Sigmoid colon (tissue), 7 donors: ENCODE measurements around the gene LPGAT1. TPM values are rescaled to one million over a fixed set of nuclear protein-coding genes. Genes with fewer than 3 reads are reported as not detected.
A peak's percentile ranks its signal among the peaks of the same experiment; 100 is the strongest.

Experiments used
- DNase-seq: peaks from one replicate; pipeline ENCODE4 v3.0.0-alpha.2; 2019
- H3K27ac ChIP-seq, 4 donors: fragments of 200-600 bp; sonication (generic); one replicate each; pipeline ENCODE4 v1.5.1; 2016 to 2019; ENCODE audit warnings: mild to moderate bottlenecking in 1 of 4
- H3K27me3 ChIP-seq, 3 donors: fragments of 200-600 bp; sonication (generic); one replicate each; pipeline ENCODE4 v1.5.1; 2019; ENCODE audit warnings: mild to moderate bottlenecking in 1 of 3
- H3K36me3 ChIP-seq, 4 donors: fragments of 200-600 bp; sonication (generic); one replicate each; pipeline ENCODE4 v1.5.1; 2016 to 2019
- H3K4me1 ChIP-seq, 4 donors: fragments of 200-600 bp; sonication (generic); one replicate each; pipeline ENCODE4 v1.5.1; 2017 to 2019
- H3K4me3 ChIP-seq, 4 donors: fragments of 200-600 bp; sonication (generic); one replicate each; pipeline ENCODE4 v1.5.1; 2017 to 2019; ENCODE audit warnings: mild to moderate bottlenecking in 2 of 4, moderate library complexity in 1 of 4
- H3K9me3 ChIP-seq, 4 donors: fragments of 200-600 bp in 3 of 4; sonication (generic) in 3 of 4; one replicate each; pipeline versions ENCODE4 v1.5.1 to v1.6.1; 2013 to 2019
- CTCF ChIP-seq, 4 experiments: fragments of 450-650 bp in 3 of 4; fragments of 200-600 bp in 1 of 4; IDR thresholded peaks; one replicate each; pipeline ENCODE4 v1.5.1; 2016 to 2019; ENCODE audit warnings: antibody characterized with exemption in 4 of 4, mild to moderate bottlenecking in 3 of 4, moderate library complexity in 2 of 4
- EP300 ChIP-seq, 4 donors: sonication (generic); formaldehyde crosslinking; IDR thresholded peaks; one replicate each; pipeline ENCODE4 v1.6.1; 2017; ENCODE audit warnings: antibody characterized with exemption in 4 of 4
- POLR2A ChIP-seq, 2 donors: fragments of 450-650 bp; IDR thresholded peaks; one replicate each; pipeline ENCODE4 v1.6.1; 2016; ENCODE audit warnings: antibody characterized with exemption in 2 of 2, mild to moderate bottlenecking in 2 of 2, moderate library complexity in 2 of 2
- POLR2AphosphoS5 ChIP-seq, 4 donors: sonication (generic); formaldehyde crosslinking; IDR thresholded peaks; one replicate each; pipeline ENCODE4 v1.6.1; 2017; ENCODE audit warnings: antibody characterized with exemption in 4 of 4
- WGBS, 2 donors: extraction: QIAGEN DNeasy Blood & Tissue Kit; methylation state at CpG; one replicate each; pipeline ENCODE4 v1.1.7; 2013; 5-methylcytosine and 5-hydroxymethylcytosine counted together
- intact Hi-C: fragments of 100-400 bp; cut with DNase I; formaldehyde crosslinking; loops from one replicate; pipeline ENCODE4 v1.15.1; 2023
- polyA plus RNA-seq, 3 donors: library from polyadenylated mRNA; stranded (reverse); fragments of 200-250 nt; gene quantifications; one replicate each; pipeline ENCODE4 v1.2.3, GENCODE V29; 2013
- total RNA-seq, 4 donors: library from RNA; depleted of rRNA; stranded (reverse); fragments of >200 nt; gene quantifications; one replicate each; pipeline ENCODE4 v1.1.0, GENCODE V29; 2016
- donor health status: healthy with polysubstance abuse.
- donor health status: Bipolar disorder and iron deficiency.
- donor health status: healthy.

LPGAT1 gene
- total and polyA plus RNA-seq, 7 donors: 2.5 to 46.7 (median 26.8) TPM

- 15 to 44% methylated on average over 22 of the region's 22 CpGs for WGBS, 2 donors
- intact Hi-C loops: loop anchor here (1.0 to 5.0 kb wide), 5 partner anchors 131 to 572 kb away; partner anchors contain the start of genes DTL, INTS7, RCOR3 and SLC30A1
- no peaks in the 10 kb centered on the region for H3K9me3 ChIP-seq
- TF ChIP-seq CTCF (IDR thresholded peaks at IDR 0.05): no peak
- peak in 1 of 4 donors; percentile 21 for TF ChIP-seq POLR2AphosphoS5 (IDR thresholded peaks at IDR 0.05)
- TF ChIP-seq EP300 (IDR thresholded peaks at IDR 0.05): no peak
- no peak for TF ChIP-seq POLR2A (IDR thresholded peaks at IDR 0.05)
- peak overlapping the region; percentile 83 to 92 (median 90) for H3K27ac ChIP-seq
- peak overlapping the region; percentile 45 to 97 (median 92) for H3K4me3 ChIP-seq
- peaks cover 0 to 6% (median 0%) of the 10 kb centered on the region in 4 donors for H3K36me3 ChIP-seq
- peaks cover 0 to 44% (median 35%) of the 10 kb centered on the region in 4 donors for H3K4me1 ChIP-seq
- H3K27me3 ChIP-seq: no peaks in the 10 kb centered on the region
- peak; percentile 62 for DNase-seq
These were observed 1.1 kb downstream of the LPGAT1 start for GRCh38 chr1:211829343-211830054.

GRCh38 chr1:211828584-211829342 lies 1.8 kb downstream of the LPGAT1 start:
- Histone ChIP-seq H3K4me3 (peak overlapping the region in 3 of 4 donors; percentile 87 to 97 (median 96)), H3K27me3 (no peaks in the 10 kb centered on the region), H3K27ac (peak overlapping the region in 3 of 4 donors; percentile 88 to 92 (median 91)), H3K4me1 (peaks cover 0 to 44% (median 35%) of the 10 kb centered on the region in 4 donors), H3K36me3 (peaks cover 0 to 6% (median 0%) of the 10 kb centered on the region in 4 donors), H3K9me3 (no peaks in the 10 kb centered on the region)
- 73 to 89% methylated on average over 9 of the region's 9 CpGs for WGBS, 2 donors
- intact Hi-C loops: loop anchor here (5.0 kb wide), 1 partner anchor 571 kb away; the partner anchor contains the start of gene RCOR3
- no peak for TF ChIP-seq POLR2AphosphoS5 (IDR thresholded peaks at IDR 0.05)
- no peak for DNase-seq

- no peak for TF ChIP-seq POLR2AphosphoS5 (IDR thresholded peaks at IDR 0.05)
- no peak for TF ChIP-seq EP300 (IDR thresholded peaks at IDR 0.05)
- TF ChIP-seq POLR2A (IDR thresholded peaks at IDR 0.05): no peak
- no peak for TF ChIP-seq CTCF (IDR thresholded peaks at IDR 0.05)
- DNase-seq: no peak
- H3K4me3 ChIP-seq: no peak overlapping the region
- no peaks in the 10 kb centered on the region for H3K9me3 ChIP-seq
- H3K4me1 ChIP-seq: peaks cover 0 to 44% (median 35%) of the 10 kb centered on the region in 4 donors
- peaks cover 0 to 6% (median 0%) of the 10 kb centered on the region in 4 donors for H3K36me3 ChIP-seq
- no peak overlapping the region for H3K27ac ChIP-seq
- intact Hi-C loops: loop anchor here (5.0 kb wide), 1 partner anchor 570 kb away; the partner anchor contains the start of gene RCOR3
- no peaks in the 10 kb centered on the region for H3K27me3 ChIP-seq
These were observed 3.5 kb downstream of the LPGAT1 start for GRCh38 chr1:211827051-211827450.

- no peak for DNase-seq
- Histone ChIP-seq H3K27ac (no peak overlapping the region), H3K4me3 (no peak overlapping the region), H3K4me1 (peaks cover 0 to 40% (median 30%) of the 10 kb centered on the region in 4 donors), H3K27me3 (no peaks in the 10 kb centered on the region), H3K9me3 (no peaks in the 10 kb centered on the region), H3K36me3 (peaks cover 0 to 6% (median 0%) of the 10 kb centered on the region in 4 donors)
- intact Hi-C loops: loop anchor here (5.0 kb wide), 1 partner anchor 569 kb away; the partner anchor contains the start of gene RCOR3
- TF ChIP-seq POLR2A (IDR thresholded peaks at IDR 0.05): no peak
- no peak for TF ChIP-seq POLR2AphosphoS5 (IDR thresholded peaks at IDR 0.05)
- no peak for TF ChIP-seq CTCF (IDR thresholded peaks at IDR 0.05)
- no peak for TF ChIP-seq EP300 (IDR thresholded peaks at IDR 0.05)
- 96 to 99% methylated on average over 1 of the region's 1 CpG for WGBS, 2 donors
These were observed 4.6 kb downstream of the LPGAT1 start for GRCh38 chr1:211825980-211826379.
